ENCODE data around the gene PID1. TPM values are rescaled to one million over a fixed set of nuclear protein-coding genes. Genes with fewer than 3 reads are reported as not detected.

Gene PID1
- total RNA-seq, 4 donors from 2014 or later = 1.0 to 33.0 (median 8.4) TPM

- Histone ChIP-seq H3K36me3 (no peaks in the 10 kb centered on the region), H3K4me3 (no peak overlapping the region), H3K9me3 (no peaks in the 10 kb centered on the region), H3K4me1 (peaks cover 0 to 6% (median 0%) of the 10 kb centered on the region in 3 donors), H3K27me3 (no peaks in the 10 kb centered on the region), H3K27ac (no peak overlapping the region)
- intact Hi-C loops (cut with DNase I) = no loop called here
- TF ChIP-seq CTCF (IDR thresholded peaks at IDR 0.05) = no peak
- no peak for TF ChIP-seq POLR2A (IDR thresholded peaks at IDR 0.05)
- DNase-seq = no peak
- 0% methylated on average over 1 of the region's 1 CpG for WGBS, 2 donors
Observed at GRCh38 chr2:229212241-229212640, 58.8 kb downstream of the PID1 start.

GRCh38 chr2:229210641-229211040, 60.4 kb downstream of the PID1 start:
- H3K27ac ChIP-seq = no peak overlapping the region
- TF ChIP-seq POLR2A (IDR thresholded peaks at IDR 0.05) (no peak), CTCF (IDR thresholded peaks at IDR 0.05) (no peak)
- intact Hi-C loops (cut with DNase I) = no loop called here
- H3K4me1 ChIP-seq = peaks cover 0 to 6% (median 0%) of the 10 kb centered on the region in 3 donors
- H3K27me3 ChIP-seq = no peaks in the 10 kb centered on the region
- WGBS, 2 donors = 71 to 75% methylated on average over 4 of the region's 4 CpGs
- no peak for DNase-seq
- H3K9me3 ChIP-seq = no peaks in the 10 kb centered on the region
- H3K4me3 ChIP-seq = no peak overlapping the region
- no peaks in the 10 kb centered on the region for H3K36me3 ChIP-seq

GRCh38 chr2:229206548-229206947, 64.5 kb downstream of the PID1 start:
- no peak overlapping the region for H3K27ac ChIP-seq
- H3K4me3 ChIP-seq = no peak overlapping the region
- intact Hi-C loops (cut with DNase I) = no loop called here
- no peak for DNase-seq
- H3K27me3 ChIP-seq = no peaks in the 10 kb centered on the region
- H3K9me3 ChIP-seq = no peaks in the 10 kb centered on the region
- no peaks in the 10 kb centered on the region for H3K36me3 ChIP-seq
- 66 to 68% methylated on average over 6 of the region's 6 CpGs for WGBS, 2 donors
- TF ChIP-seq CTCF (IDR thresholded peaks at IDR 0.05) (no peak), POLR2A (IDR thresholded peaks at IDR 0.05) (no peak)
- peaks cover 0 to 5% (median 0%) of the 10 kb centered on the region in 3 donors for H3K4me1 ChIP-seq

GRCh38 chr2:229205704-229206103, 65.4 kb downstream of the PID1 start:
- Histone ChIP-seq H3K9me3 (no peaks in the 10 kb centered on the region), H3K27me3 (no peaks in the 10 kb centered on the region), H3K36me3 (no peaks in the 10 kb centered on the region), H3K27ac (no peak overlapping the region), H3K4me3 (no peak overlapping the region), H3K4me1 (no peaks in the 10 kb centered on the region)
- no peak for DNase-seq
- no peak for TF ChIP-seq POLR2A (IDR thresholded peaks at IDR 0.05)
- no peak for TF ChIP-seq CTCF (IDR thresholded peaks at IDR 0.05)
- intact Hi-C loops (cut with DNase I) = no loop called here
- 67 to 88% methylated on average over 5 of the region's 5 CpGs for WGBS, 2 donors

- 69 to 73% methylated on average over 1 of the region's 1 CpG for WGBS, 2 donors
- Histone ChIP-seq H3K9me3 (no peaks in the 10 kb centered on the region), H3K4me3 (no peak overlapping the region), H3K27me3 (no peaks in the 10 kb centered on the region), H3K36me3 (no peaks in the 10 kb centered on the region), H3K4me1 (no peaks in the 10 kb centered on the region), H3K27ac (no peak overlapping the region)
- intact Hi-C loops (cut with DNase I) = no loop called here
- no peak for DNase-seq
- TF ChIP-seq POLR2A (IDR thresholded peaks at IDR 0.05) = no peak
- TF ChIP-seq CTCF (IDR thresholded peaks at IDR 0.05) = no peak
Observed at GRCh38 chr2:229202646-229203045, 68.4 kb downstream of the PID1 start.

All from esophagus squamous epithelium (tissue), 5 donors.